Measurements from ENCODE around the gene TMEM184B.
A peak's percentile ranks its signal among the peaks of the same experiment; 100 is the strongest.

The TMEM184B gene

DNA sequence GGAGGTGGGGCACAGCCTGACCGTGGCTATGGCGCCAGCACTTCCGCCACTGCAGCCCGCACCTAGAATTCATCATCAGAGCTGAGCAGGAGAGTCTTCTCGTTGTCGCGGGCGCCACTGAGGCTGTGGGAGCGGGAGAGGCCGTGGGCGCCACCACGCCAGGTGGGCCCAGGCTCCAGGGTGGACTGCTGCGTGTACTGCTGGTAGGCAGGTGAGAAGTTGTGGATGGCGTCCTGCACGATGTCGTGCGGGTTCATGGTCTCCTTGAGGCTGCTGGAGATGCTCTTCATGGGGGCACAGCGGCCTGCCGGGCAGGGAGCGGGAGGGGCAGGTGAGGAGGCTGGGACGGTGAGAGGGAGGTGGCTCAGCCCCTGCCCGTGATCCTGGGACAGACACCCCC is 51.4 kb downstream of the TMEM184B start:
- no peak for DNase-seq

DNA sequence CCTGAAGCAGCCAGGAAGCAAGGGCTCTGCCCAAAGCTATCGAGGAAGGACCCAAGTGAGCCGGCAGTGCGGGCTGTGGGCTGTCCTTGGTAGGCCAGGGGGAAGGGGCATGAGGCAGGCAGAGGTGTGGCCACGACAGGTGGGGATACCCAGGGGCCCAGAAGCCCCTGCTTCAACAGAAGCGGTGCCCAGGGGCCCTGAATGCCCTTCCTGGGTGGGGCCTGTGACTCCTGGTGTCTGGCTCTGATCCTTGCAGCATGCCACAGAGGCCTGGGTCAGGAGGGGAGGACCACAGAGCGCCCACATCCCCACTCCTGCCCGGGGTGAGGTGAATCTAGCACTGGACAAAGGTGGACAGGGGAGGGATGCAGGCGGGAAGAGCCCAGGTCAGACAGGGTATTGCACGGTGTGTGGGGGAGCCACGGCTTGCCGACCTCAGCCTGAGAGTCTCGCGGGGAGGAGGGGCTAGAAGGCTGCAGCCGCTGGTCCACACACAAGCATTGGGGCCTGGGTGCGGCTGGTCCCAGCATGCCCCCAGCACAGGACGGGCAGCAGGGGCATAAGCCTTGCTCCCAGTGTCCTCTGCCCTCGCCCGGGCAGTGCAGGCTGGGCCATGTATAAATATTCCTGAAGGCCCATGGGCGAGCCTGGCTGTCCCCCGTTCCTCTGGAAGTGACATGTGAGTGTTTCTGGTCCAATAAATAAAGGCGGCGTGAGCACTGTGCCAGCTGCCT is 52.0 kb downstream of the TMEM184B start:
- DNase-seq = no peak

DNA sequence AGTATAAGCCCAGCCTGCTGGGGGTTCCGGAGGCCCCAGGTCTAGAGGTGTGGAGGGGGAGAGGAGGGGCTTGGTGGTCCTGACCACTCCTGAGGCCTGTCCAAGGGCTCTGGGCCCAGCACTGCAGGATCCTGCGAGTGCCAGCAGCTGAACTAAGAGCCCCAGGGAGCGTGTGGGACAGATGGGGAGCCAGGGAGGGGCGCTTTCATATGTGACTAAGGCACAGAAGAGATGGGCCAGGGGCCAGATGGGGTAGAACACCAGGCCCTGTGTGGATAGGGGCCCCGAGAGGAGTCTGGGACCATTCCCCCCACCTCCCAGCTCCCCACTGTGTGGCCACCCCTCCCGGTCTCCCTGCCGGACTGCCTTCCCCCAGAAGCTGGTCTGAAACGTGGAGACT is 52.6 kb downstream of the TMEM184B start:
- DNase-seq = peak; percentile 76

- DNase-seq = peak; percentile 82
Observed at GRCh38 chr22:38219632-38220031, 53.2 kb downstream of the TMEM184B start.

- no peak for DNase-seq
Observed at GRCh38 chr22:38218661-38219622, 53.9 kb downstream of the TMEM184B start.

DNA sequence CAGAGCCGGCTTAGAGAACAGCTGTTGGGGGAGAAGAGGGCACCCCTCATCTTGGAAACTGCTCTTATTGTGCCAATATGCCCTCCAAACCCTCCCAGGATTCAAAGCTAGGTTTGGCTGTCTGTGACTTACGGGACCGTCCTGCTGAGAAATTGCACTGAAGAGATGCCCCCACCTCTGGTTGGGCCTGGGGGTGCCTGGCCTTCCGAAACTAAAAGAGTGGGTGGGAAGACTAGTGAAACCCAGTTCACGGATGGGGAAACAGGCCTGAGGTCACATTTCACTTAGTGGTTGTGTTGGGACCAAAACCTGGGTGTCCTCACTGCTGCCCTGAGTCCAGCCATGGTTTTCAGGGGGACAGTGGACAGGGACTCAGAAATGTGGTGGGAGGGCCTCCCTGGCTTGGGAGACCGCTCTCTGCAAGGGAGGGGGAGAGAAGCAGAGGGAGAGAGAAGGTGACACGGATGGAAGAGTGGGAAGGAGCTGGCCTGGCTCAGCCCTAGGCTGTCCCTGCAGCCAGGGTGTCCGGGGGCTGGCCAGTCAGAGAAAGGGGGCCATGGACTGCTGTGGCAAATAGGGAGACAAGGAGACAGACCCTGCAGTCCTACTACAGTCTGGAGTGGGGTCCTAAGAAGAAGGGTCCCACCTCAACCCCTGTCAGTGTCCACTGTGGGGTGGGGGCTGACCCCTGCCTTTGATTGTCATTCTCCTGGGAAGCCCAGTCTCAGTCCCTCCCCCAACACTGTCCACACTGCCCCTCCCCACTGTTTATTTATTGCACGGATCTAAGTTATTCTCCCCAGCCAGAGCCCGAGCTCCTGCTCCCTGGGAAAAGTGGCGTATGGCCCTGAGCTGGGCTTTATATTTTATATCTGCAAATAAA is 57.4 kb downstream of the TMEM184B start:
- no peak for DNase-seq

- DNase-seq = no peak
Observed at GRCh38 chr22:38214302-38215056, 58.3 kb downstream of the TMEM184B start.

DNA sequence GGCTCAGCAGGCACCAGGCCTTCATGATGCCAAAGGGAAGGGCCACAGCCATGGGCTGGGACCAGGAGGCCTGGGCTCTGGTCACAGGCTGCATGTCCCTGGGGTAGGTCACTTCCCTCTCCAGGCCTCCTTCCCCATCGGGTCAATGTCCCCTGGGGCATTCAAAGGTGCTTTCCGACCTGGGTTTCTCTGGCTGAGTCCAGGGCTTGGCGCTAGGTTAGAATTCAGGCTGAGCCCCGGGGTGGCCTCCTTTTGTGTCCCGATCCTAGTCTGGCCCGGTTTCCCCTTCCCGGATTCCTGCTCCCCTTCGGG is 58.9 kb downstream of the TMEM184B start:
- no peak for DNase-seq

- DNase-seq = no peak
Observed at GRCh38 chr22:38213319-38213989, 59.4 kb downstream of the TMEM184B start.

GRCh38 chr22:38212442-38212841 is 60.4 kb downstream of the TMEM184B start:
- DNase-seq = no peak

DNA sequence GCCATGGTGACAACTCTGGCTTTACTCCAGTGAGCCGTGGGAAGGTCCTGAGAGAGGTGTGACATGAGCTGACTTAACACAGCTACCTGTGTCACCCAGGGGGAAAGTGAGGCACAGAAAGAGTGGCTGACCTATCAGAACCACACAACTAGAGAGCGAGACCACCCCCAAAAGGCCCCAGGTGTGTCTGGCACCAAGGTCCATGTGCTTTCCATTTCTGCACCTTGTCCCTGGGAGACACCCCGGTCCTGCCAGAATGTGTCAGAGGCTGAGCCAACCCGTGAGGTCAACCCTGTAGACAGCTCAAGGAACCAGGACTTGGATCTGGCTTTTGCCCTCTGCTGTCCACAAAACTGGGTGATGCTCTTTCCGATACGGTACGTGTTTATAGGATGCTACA is 61.3 kb downstream of the TMEM184B start:
- no peak for DNase-seq

- no peak for DNase-seq
Observed at GRCh38 chr22:38208551-38208968, 64.2 kb downstream of the TMEM184B start.

- no peak for DNase-seq
Observed at GRCh38 chr22:38207898-38208432, 64.8 kb downstream of the TMEM184B start.

DNA sequence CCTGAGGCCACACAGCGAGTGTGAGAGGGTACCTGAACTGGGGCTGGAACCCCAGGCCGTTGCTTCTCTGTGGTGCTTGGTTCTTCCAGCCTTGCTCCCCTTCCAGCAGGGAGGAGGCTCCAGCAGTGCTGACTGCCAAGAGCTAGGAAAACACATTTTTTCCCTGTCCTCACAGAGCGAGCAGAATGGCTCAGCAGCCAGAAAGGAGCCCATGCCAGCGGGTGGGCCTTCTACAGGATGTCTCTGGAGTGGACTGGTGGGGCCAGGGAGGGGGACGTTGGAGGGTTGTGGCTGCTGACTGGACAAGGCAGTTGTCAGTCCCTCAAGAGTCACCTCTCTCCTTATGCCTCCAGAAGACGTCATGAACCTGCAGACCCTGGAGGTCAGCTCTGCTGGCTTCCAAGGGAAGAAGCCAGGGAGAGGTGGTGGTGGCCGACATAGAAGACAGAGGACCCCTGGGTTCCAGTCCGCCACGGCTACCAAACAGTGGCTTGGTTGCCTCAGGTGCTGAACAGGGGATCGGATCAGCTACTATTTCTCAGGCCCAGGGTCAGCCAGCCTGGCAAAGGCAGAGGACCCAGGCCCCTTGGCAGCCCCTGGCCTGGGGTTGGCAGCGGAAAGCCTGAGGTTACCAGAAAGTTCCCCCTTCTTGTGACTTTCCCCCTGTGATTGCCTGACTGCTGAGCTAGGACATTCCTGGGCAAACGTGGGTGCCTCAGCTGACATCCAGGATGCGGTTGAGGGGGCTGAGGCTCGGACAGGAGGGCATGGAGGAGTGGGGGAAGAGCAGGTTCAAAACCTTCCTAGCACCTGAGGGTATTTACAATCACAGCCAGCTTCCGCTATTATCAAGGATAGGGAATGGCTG is 67.3 kb downstream of the TMEM184B start:
- no peak for DNase-seq

- no peak for DNase-seq
Observed at GRCh38 chr22:38204784-38205183, 68.0 kb downstream of the TMEM184B start.

DNA sequence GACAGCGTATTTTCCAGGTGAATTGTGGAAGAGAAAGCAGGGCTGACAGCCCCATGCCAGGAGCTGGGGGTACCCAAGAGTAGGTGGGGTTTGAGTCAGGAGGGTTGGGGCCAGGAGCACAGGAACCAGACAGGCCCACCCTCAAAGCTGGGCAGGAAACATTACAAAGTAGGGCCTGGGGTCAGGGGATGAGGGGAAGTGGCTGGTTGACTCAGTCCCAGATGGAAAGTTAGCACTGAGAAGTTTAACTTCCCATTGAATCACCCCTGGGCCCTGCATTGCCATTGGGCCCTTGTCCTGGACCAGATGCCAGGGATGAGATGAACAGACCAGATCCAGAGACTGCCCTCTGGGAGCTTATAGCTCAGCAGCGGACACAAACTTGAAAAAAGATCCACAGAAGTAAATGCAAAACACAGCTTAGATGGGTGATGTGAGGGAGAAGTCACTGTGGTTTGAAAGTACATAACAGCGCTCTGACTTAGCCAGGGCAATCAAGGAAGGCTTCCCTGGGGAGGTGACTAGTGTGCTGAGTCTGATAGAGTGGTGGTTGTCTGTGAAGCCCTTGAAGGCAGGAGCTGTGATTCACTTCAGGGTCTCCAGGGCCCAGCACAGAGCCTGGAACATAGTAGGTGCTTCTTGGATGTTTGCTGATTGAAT is 68.8 kb downstream of the TMEM184B start:
- DNase-seq = no peak

- DNase-seq = no peak
Observed at GRCh38 chr22:38203090-38203810, 69.6 kb downstream of the TMEM184B start.

DNA sequence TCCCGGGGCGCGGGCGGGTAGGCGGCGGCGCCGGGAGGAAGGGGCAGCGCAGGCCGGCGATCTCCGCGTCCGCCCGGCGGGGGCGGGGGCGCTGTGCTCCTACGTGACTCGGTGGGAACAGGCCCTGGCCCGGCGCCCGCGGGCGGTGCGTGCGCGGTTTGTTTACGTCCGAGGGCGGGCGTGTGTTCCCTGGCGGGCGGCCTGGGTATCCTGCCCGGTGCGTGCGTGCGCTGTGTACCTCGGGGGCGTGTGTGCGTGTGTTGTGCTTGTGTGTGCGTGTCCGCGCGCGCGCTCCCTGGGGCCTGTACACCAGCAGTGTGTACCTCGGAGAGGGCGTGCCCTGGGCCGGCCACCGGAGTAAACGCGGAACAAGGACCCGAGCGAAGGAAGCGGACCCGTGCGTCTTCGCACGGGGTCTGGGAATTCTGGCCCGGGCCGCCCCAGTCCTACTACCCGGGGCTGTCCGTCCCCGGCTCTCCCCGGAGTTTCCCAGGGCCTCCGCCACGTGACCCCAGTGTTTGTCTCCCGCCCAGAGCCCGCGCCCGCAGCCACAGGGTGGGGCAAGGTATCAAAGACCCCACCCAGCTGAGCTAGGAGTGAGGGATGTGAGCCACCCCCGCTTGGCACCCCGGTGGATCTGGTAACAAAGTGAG is 70.2 kb downstream of the TMEM184B start:
- DNase-seq = no peak

Measured in NCI-H524 treated with DMSO at 0.1 percent for 48 hours (cell line).